SKM-1 treated with dmso at 0.1 percent for 144 hours (cell line): Measurements from ENCODE around the gene ANXA10.

Experiments used
- DNase-seq: peaks from one replicate; lab custom pipeline; 2025; ENCODE audit not compliant: unreplicated experiment; lab: John Stamatoyannopoulos, UW

The ANXA10 gene

DNA sequence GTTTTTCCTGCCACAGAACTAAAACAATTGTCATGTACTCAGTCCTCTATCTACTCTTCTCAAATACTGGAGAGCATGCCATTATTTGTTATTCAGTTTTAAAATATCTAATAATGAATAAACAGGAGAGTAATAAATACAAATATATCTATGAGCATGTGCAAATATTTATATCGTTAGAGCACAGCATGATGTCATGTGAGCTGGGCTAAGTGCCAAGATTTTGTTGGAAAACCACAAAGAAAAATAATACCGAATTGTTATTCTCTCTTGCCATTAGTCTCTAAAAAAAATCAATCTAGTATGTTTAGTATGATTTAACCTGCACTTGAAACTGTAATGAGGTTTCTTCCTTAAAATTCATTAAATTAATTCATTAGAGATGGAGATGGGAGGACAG is 129.0 kb downstream of the ANXA10 start:
- no peak for DNase-seq
